Measurements from ENCODE around the gene POC1A.

The POC1A gene

GRCh38 chr3:52195291-52195597, 41.0 kb upstream of the POC1A start:
- no peak overlapping the region for H3K27ac ChIP-seq (ENCODE audit: low read depth, low read length)
- peaks cover 16% of the 10 kb centered on the region for H3K79me2 ChIP-seq (ENCODE audit: control insufficient read depth, low read length)
- no peaks in the 10 kb centered on the region for H3K27me3 ChIP-seq (ENCODE audit: control insufficient read depth, low read length)
- no peaks in the 10 kb centered on the region for H3K9me2 ChIP-seq (replicated peaks; ENCODE audit: control insufficient read depth, low read length)
- H3K9me3 ChIP-seq (ENCODE audit: control insufficient read depth, insufficient read depth, low read length): no peaks in the 10 kb centered on the region
- H3F3A ChIP-seq (ENCODE audit: control insufficient read depth, insufficient read depth): no peaks in the 10 kb centered on the region
- no peak overlapping the region for H3K4me2 ChIP-seq (ENCODE audit: low read length)
- H3K36me3 ChIP-seq (ENCODE audit: control insufficient read depth, low read length): peaks cover 20% of the 10 kb centered on the region
- no peak overlapping the region for H3K4me3 ChIP-seq (ENCODE audit: low read length)
- TF ChIP-seq EZH2phosphoT487 (IDR thresholded peaks at IDR 0.05; ENCODE audit: borderline replicate concordance, low read length) (no peak), CTCF (IDR thresholded peaks at IDR 0.05; ENCODE audit: low read depth, low read length, poor library complexity, severe bottlenecking) (no peak)
- peaks cover 22% of the 10 kb centered on the region for H3K4me1 ChIP-seq (ENCODE audit: control insufficient read depth, low read length)
- H4K20me1 ChIP-seq (ENCODE audit: control insufficient read depth, insufficient read depth, low read depth, low read length): no peaks in the 10 kb centered on the region; the same call in 1 of the 2 replicates

- H3K27ac ChIP-seq (ENCODE audit: low read depth, low read length): no peak overlapping the region
- no peaks in the 10 kb centered on the region for H3K9me2 ChIP-seq (replicated peaks; ENCODE audit: control insufficient read depth, low read length)
- H4K20me1 ChIP-seq (ENCODE audit: control insufficient read depth, insufficient read depth, low read depth, low read length): no peaks in the 10 kb centered on the region; the same call in 1 of the 2 replicates
- H3K36me3 ChIP-seq (ENCODE audit: control insufficient read depth, low read length): peaks cover 15% of the 10 kb centered on the region
- no peaks in the 10 kb centered on the region for H3K27me3 ChIP-seq (ENCODE audit: control insufficient read depth, low read length)
- H3K4me1 ChIP-seq (ENCODE audit: control insufficient read depth, low read length): peaks cover 20% of the 10 kb centered on the region
- H3K4me2 ChIP-seq (ENCODE audit: low read length): no peak overlapping the region
- no peaks in the 10 kb centered on the region for H3K9me3 ChIP-seq (ENCODE audit: control insufficient read depth, insufficient read depth, low read length)
- H3K4me3 ChIP-seq (ENCODE audit: low read length): no peak overlapping the region
- no peaks in the 10 kb centered on the region for H3F3A ChIP-seq (ENCODE audit: control insufficient read depth, insufficient read depth)
- peaks cover 16% of the 10 kb centered on the region for H3K79me2 ChIP-seq (ENCODE audit: control insufficient read depth, low read length)
- TF ChIP-seq EZH2phosphoT487 (IDR thresholded peaks at IDR 0.05; ENCODE audit: borderline replicate concordance, low read length) (no peak), CTCF (IDR thresholded peaks at IDR 0.05; ENCODE audit: low read depth, low read length, poor library complexity, severe bottlenecking) (no peak)
Measured at GRCh38 chr3:52194485-52195290, 40.5 kb upstream of the POC1A start.

GRCh38 chr3:52193065-52193464, 38.8 kb upstream of the POC1A start:
- no peak overlapping the region for H3K4me2 ChIP-seq (ENCODE audit: low read length)
- H3K27me3 ChIP-seq (ENCODE audit: control insufficient read depth, low read length): no peaks in the 10 kb centered on the region
- TF ChIP-seq CTCF (IDR thresholded peaks at IDR 0.05; ENCODE audit: low read depth, low read length, poor library complexity, severe bottlenecking) (no peak), EZH2phosphoT487 (IDR thresholded peaks at IDR 0.05; ENCODE audit: borderline replicate concordance, low read length) (no peak)
- peaks cover 1% of the 10 kb centered on the region for H3K79me2 ChIP-seq (ENCODE audit: control insufficient read depth, low read length)
- H3K27ac ChIP-seq (ENCODE audit: low read depth, low read length): no peak overlapping the region
- no peaks in the 10 kb centered on the region for H3F3A ChIP-seq (ENCODE audit: control insufficient read depth, insufficient read depth)
- no peaks in the 10 kb centered on the region for H4K20me1 ChIP-seq (ENCODE audit: control insufficient read depth, insufficient read depth, low read depth, low read length)
- H3K4me3 ChIP-seq (ENCODE audit: low read length): no peak overlapping the region
- peaks cover 9% of the 10 kb centered on the region for H3K4me1 ChIP-seq (ENCODE audit: control insufficient read depth, low read length)
- no peaks in the 10 kb centered on the region for H3K9me2 ChIP-seq (replicated peaks; ENCODE audit: control insufficient read depth, low read length)
- H3K9me3 ChIP-seq (ENCODE audit: control insufficient read depth, insufficient read depth, low read length): no peaks in the 10 kb centered on the region
- H3K36me3 ChIP-seq (ENCODE audit: control insufficient read depth, low read length): 0 out of 2 replicates have a peak, but pooled peaks cover under 1% of the 10 kb centered on the region
